Measurements from ENCODE around the gene AFF1.

Gene AFF1

DNA sequence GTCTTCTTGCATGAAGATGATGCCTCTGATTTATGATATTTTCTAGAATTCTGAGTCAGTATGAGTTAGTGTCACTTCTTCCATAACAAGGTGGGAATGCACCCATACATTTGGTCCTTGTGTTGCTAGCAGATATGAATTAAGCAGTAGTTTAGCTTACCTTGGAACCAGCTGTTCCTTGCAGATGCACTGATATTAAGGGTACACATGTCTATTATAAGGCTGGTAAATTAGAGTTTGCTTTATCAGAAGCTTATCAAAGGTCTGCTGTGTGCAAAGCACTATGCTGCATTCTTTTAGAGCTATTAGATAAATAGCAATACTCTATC, 36.5 kb downstream of the AFF1 start:
- TF ChIP-seq, protein P1, sequence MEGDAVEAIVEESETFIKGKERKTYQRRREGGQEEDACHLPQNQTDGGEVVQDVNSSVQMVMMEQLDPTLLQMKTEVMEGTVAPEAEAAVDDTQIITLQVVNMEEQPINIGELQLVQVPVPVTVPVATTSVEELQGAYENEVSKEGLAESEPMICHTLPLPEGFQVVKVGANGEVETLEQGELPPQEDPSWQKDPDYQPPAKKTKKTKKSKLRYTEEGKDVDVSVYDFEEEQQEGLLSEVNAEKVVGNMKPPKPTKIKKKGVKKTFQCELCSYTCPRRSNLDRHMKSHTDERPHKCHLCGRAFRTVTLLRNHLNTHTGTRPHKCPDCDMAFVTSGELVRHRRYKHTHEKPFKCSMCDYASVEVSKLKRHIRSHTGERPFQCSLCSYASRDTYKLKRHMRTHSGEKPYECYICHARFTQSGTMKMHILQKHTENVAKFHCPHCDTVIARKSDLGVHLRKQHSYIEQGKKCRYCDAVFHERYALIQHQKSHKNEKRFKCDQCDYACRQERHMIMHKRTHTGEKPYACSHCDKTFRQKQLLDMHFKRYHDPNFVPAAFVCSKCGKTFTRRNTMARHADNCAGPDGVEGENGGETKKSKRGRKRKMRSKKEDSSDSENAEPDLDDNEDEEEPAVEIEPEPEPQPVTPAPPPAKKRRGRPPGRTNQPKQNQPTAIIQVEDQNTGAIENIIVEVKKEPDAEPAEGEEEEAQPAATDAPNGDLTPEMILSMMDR (conservative IDR thresholded peaks at IDR 0.05; ENCODE audit: control insufficient read depth, insufficient read depth, low read depth, low read length) = no peak
- no peak overlapping the region for H3K4me3 ChIP-seq (ENCODE audit: control insufficient read depth, low read depth, low read length)
- no peak for DNase-seq (ENCODE audit: low read depth)

GRCh38 chr4:86972997-86973396, 38.2 kb downstream of the AFF1 start:
- no peak overlapping the region for H3K4me3 ChIP-seq (ENCODE audit: control insufficient read depth, low read depth, low read length)
- DNase-seq (ENCODE audit: low read depth) = no peak
- TF ChIP-seq, protein P1 (conservative IDR thresholded peaks at IDR 0.05; ENCODE audit: control insufficient read depth, insufficient read depth, low read depth, low read length) = no peak

- no peak for DNase-seq (ENCODE audit: low read depth)
- H3K4me3 ChIP-seq (ENCODE audit: control insufficient read depth, low read depth, low read length) = no peak overlapping the region
- TF ChIP-seq, protein P1 (conservative IDR thresholded peaks at IDR 0.05; ENCODE audit: control insufficient read depth, insufficient read depth, low read depth, low read length) = no peak
Observed at GRCh38 chr4:86973668-86974067, 38.9 kb downstream of the AFF1 start.

- TF ChIP-seq, protein P1 (conservative IDR thresholded peaks at IDR 0.05; ENCODE audit: control insufficient read depth, insufficient read depth, low read depth, low read length) = no peak
- no peak for DNase-seq (ENCODE audit: low read depth)
- H3K4me3 ChIP-seq (ENCODE audit: control insufficient read depth, low read depth, low read length) = no peak overlapping the region
Observed at GRCh38 chr4:86974551-86974994, 39.8 kb downstream of the AFF1 start.

GRCh38 chr4:86975927-86976326, 41.1 kb downstream of the AFF1 start:
- H3K4me3 ChIP-seq (ENCODE audit: control insufficient read depth, low read depth, low read length) = no peak overlapping the region
- TF ChIP-seq, protein P1 (conservative IDR thresholded peaks at IDR 0.05; ENCODE audit: control insufficient read depth, insufficient read depth, low read depth, low read length) = no peak
- DNase-seq (ENCODE audit: low read depth) = no peak

- H3K4me3 ChIP-seq (ENCODE audit: control insufficient read depth, low read depth, low read length) = no peak overlapping the region
- TF ChIP-seq, protein P1 (conservative IDR thresholded peaks at IDR 0.05; ENCODE audit: control insufficient read depth, insufficient read depth, low read depth, low read length) = no peak
- no peak for DNase-seq (ENCODE audit: low read depth)
Observed at GRCh38 chr4:86976801-86977485, 42.1 kb downstream of the AFF1 start.
